GM19395 (cell line): ENCODE measurements around the gene TRAPPC1.

ENCODE experiments used
- ATAC-seq: cut with Tn5 transposase; IDR thresholded peaks from one replicate; pipeline ENCODE4 v1.9.1; 2021; ENCODE audit warnings: mild to moderate bottlenecking, moderate library complexity; ENCODE audit not compliant: unreplicated experiment

TRAPPC1 gene

DNA sequence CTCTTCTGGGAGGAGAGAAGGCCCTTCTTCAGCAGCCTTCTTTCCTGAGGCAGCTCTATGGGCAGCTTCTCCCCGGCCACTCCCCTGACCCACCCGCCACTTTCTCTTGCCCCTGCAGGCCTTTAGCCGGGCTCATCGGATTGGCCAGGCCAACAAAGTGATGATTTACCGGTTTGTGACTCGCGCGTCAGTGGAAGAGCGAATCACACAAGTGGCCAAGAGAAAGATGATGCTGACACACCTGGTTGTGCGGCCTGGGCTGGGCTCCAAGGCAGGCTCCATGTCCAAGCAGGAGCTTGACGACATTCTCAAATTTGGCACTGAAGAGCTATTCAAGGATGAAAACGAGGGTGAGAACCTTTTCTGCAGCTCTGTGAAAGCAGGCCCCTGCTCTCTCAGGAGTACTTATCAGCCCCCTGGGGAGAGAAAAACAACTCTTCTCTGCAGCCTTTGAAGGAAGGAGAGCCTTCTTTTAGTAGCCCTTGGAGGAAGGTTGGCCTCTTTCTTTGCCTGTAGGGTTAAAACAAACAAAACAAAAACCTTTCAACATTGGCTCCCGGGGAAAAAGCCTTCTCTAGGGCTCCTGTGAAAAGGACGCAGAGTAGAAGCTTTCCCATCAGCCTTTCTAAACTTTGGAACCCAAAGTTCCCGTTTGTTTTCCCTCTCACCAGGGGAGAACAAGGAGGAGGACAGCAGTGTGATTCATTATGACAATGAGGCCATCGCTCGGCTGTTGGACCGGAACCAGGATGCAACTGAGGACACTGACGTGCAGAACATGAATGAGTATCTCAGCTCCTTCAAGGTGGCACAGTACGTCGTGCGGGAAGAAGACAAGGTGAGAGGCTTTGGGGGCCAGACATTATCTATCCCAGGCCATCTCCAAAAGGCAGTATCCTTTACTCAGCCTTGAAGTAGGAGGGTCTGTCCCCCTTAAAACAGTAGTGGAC is 28.3 kb downstream of the TRAPPC1 start:
- ATAC-seq: no peak

DNA sequence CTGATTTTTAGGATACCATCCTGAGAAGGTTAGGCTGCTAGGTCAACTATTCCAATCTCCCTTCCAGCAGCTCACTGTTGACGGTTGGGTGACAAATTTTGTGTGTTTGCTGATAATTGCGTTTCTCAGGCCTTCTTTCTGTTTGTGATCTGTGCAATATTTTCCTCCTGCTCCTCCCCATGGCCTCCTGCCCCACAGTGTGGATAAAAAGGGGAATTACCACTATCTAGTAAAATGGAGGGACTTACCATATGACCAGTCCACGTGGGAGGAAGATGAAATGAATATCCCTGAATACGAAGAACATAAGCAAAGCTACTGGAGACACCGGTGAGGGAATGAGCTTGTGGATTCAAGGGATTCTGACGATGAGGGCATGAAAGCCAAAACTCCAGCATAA is 34.0 kb downstream of the TRAPPC1 start:
- no peak for ATAC-seq

DNA sequence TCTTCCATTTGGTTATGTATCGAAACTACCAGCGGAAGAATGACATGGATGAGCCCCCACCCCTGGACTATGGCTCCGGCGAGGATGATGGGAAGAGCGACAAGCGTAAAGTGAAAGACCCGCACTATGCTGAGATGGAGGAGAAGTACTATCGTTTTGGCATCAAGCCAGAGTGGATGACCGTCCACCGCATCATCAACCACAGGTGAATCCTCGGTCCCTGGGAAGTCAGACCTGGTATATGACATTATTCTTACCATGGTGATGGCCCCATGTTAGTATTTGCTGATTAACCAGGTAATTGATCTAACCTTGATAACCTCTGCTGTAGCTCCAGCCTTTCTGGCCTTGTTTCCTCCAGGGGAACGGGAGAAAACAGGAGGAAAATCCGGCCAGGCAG is 34.7 kb downstream of the TRAPPC1 start:
- no peak for ATAC-seq

- ATAC-seq: no peak
Measured at GRCh38 chr17:7894866-7895265, 36.9 kb downstream of the TRAPPC1 start.

DNA sequence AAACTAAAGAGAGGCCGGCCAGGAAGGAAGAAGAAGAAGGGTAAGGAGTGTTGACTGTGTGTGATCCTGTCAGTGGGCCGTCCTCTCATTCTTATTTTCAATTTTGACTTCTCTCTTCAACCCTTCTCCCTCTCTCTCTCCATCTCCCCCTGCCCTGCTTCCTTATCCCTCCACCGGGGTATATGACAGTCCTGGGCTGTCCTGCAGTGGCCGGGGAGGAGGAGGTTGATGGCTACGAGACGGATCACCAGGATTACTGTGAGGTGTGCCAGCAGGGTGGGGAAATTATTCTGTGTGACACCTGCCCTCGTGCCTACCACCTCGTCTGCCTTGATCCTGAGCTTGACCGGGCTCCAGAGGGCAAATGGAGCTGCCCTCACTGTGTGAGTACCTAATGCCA is 37.5 kb downstream of the TRAPPC1 start:
- ATAC-seq: no peak

DNA sequence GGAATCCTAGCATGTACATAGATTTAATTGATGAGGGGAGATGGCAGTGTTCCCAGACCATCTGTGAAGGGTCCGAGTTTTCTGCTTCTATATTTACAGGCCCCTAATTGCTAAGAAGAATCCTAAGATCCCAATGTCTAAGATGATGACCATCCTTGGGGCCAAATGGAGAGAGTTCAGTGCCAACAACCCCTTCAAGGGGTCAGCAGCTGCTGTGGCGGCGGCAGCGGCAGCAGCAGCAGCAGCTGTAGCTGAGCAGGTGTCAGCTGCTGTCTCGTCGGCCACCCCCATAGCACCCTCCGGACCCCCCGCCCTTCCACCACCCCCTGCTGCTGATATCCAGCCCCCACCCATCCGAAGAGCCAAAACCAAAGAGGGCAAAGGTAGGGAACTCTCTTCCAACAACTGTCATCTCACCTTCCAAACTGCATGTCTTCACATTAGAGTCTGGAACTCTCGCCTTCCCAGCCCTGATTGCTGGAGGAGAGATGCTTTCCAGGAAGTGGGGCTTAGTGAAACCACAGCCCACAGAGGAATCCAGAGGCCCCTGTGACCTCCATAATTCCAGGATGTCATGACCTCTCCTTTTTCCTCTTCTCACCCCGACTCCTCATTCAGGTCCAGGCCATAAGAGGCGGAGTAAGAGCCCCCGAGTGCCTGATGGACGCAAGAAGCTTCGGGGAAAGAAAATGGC is 38.4 kb downstream of the TRAPPC1 start:
- ATAC-seq: no peak

- no peak for ATAC-seq
Measured at GRCh38 chr17:7889166-7889955, 42.4 kb downstream of the TRAPPC1 start.

DNA sequence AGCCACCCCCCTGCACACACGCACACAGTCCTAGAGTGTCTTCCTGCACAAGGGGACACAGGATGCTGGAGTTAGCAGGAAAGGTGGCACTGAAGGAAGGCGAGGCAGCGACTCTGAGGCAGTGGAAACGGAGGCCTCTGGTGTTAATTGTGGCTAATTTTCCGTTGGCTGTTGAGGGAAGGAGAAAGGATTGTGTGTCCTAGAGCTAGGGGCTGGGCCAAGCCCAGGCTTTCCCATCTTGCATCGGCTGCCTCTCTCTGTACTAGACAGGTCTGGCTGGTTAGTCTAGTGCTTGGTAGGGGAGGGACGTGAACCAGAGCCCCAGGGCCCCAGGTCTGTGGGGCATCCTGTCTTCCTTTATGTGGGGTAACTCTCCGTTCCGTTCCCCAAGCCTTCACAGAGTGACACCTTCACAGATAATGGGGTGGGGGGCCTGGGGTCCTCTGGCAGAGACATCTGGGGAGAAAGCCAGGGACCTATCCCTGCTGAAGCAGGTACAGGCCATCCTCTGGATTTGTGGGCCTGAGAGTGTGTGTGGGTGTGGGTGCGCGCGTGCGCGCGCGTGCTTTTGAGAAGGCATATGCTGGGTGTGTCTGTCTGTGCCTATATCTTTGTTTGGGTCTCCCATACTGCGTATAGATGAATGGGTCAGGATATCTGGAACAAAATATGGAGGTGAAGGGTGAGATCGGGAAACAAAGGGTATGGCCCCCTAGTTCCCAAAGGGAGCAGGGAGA is 43.4 kb downstream of the TRAPPC1 start, which contains the start of gene CHD3:
CHD3 (plus strand) TSS at position 606 of the 737 bp plus-strand sequence. CDS start 212 bp downstream, outside the sequence.
- ATAC-seq: no peak

DNA sequence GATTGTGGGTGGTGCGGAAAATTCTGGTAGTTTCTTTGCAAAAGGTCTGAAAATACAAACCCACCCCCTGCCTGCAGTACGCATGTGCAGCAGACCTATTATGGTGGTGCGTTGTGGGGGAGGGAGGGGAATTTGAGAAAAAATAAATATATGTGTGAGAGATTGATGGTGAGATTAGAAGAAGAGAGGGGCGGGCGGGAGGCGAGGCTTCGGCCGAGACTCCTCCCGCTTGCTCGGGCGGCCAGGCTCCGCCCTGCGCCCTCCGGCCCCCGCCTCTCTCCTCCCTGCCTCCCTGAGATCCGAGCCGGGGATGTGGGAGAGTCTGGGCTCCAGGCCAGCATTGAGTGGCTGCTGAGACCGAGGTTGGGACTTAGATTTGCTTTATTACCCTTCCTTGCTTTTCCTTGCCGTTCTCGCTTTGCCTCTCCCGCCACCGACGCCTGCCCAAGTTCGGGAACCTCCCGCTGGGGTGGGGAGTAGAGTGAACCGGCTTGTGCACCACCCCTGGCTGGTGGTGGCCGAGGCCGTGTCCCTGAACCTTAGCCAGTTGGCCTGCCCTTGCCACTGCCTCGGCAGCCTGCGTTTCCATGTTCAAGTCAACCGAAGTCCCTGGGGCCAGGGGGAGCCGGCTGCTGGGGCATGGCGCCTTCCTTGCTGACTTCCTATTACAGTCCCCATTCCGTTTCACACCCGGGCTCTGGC is 44.1 kb downstream of the TRAPPC1 start:
- ATAC-seq: no peak

DNA sequence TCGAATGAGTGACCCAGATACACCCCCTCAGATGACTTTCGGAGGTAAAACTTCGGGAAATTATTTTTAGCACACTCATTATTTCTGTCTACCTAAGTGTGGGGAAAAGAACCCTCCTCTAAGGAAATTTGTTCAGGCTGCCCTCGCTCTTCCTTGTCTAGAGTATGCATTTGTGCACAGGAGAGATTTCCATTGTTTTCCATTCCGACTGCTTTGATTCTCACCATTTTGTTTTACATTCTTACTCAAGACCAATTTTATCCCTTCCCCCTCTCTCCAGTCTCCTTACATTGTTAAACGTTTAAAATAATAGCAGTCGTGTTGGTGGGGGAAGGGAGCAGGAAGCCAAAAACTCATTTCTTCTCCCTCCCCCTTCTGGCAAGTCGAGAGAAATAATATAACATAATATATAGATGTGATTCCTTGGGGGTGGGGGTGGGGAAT is 44.7 kb downstream of the TRAPPC1 start:
- ATAC-seq: no peak

DNA sequence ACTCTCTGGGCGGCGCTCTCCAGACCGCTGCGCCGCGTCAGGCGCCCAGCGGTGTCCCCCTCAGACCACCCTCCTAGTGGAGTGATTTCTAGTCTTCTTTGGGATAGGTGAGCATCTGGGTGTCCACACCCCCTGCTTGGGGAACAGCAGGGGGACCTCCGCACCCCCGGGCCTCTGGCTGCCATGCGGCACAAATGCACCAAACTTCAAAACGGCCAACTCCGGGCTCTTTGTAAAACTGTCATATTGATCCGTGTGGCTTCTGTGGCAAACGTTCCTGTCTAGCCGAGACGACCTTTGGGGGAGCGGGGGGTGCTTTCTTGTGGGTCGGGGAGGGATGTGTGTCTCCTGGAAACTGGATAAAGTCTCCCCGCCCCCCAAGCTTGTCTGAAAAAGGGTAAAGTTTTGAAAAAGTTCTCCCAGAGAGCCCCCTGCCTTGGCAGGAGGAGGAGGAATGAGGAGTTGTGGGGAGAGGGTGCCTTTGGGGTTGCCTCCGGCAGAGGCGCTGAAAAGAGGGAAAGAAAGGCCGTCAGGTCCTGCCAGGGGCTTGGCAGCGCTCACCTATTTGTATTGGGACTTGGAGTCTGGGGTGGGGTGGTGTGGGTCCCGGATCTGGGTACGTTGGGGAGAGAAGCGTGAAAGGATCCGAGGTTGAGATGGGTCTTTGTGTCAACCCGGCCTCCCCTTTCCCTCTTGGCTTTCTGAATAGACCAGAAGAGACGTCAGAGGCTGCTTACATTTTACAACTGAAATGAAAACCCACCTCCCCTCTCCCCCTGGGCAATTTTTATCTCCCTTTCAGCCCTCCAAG is 45.3 kb downstream of the TRAPPC1 start:
- no peak for ATAC-seq

DNA sequence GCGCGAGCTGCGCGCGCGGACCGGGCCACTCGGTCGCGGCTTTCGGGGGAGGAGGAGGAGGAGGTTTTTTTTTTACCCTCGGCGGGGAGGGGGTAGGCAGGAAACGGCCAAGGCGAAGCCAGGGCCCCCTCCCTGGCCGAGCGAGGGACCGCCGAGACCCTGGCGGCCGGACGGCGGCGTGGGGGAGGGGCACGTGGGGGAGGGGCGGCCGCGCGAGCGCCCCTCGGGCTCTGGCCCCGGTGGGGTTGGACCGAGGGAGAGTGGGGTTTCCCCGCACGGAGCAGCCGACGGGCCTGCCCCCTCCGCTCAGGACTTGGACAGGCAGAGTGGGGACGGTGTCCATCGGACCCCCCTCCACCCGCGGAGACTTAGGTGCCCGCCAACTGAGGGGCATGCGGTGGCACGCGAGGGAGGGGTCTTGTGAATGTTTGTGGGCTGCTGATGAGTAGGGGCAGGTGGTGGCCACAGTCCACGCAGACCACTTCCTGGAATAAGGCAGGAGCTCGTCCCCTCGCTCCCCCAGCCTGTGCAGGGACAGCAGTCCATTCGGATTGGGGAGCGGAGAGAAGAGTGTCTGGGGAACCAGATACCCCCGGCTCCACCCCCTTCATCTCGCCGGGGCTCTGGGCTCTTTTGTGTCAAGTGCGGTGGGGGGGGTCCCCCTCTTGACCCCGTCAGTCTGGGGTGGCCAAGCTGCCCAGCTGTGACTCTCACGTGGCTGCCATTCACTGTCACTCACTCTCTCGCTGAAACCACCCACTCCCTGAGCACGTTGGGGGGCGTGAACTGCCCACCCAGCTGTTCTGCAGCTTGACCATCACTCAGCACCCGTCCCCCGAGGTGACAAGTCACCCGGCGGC is 46.1 kb downstream of the TRAPPC1 start:
- ATAC-seq: no peak

- no peak for ATAC-seq
Measured at GRCh38 chr17:7884581-7885366, 47.0 kb downstream of the TRAPPC1 start.

DNA sequence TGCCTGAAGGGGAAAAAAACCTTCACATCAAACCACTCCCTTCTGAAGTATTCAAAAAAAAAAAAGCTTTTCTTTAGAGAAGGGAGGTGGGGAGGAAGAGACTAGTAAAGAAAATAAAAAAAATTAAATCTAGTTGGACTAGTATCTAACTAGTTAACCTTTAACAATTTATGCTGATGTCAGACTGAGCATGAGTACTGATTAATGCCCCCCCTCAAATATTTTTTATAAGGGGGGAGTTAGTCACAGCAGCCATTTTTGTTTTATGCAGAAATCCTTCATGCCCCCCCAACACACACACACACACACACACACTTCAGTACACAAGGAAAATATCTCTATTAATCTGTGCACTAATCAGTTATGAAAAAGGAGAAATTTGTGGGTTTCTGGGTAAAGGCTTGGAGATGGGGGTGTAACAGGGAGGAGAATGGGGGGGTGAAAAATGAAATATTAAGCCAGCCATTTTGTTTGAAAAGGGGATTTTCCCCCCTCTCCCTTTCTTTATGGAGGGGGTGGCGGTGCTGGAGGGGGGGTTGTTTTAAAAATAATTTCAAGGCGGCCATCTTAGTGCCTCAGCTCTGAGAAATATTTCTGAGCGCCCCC is 47.9 kb downstream of the TRAPPC1 start:
- no peak for ATAC-seq

GRCh38 chr17:7882629-7883028 is 49.1 kb downstream of the TRAPPC1 start:
- no peak for ATAC-seq

DNA sequence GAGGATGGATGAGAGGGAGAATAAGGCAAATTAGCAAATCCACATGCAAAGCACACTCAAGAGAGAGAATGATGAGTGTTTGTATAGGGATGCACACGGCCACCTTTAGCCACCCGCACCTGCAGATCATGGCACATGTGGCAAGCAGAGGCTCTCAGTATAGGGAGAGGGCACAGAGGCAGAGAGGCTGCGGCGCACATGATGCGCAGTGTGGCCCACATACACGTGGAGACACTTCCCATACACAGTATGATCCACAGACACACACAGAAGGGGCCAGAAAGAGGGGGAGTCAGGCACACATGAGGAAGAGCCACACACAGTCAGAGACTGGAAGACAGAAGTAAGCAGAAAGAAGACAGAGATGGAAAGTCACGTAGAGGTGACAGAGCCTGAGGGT is 49.7 kb downstream of the TRAPPC1 start:
- ATAC-seq: no peak
